Measurements from ENCODE around the gene DLG5.

Gene DLG5

GRCh38 chr10:77890097-77890496 is 36.5 kb downstream of the DLG5 start:
- DNase-seq = no peak

- no peak for DNase-seq
Observed at GRCh38 chr10:77889277-77889903, 37.2 kb downstream of the DLG5 start.

GRCh38 chr10:77888356-77888703 is 38.2 kb downstream of the DLG5 start:
- no peak for DNase-seq

GRCh38 chr10:77887631-77888355 is 38.8 kb downstream of the DLG5 start:
- no peak for DNase-seq

GRCh38 chr10:77886795-77887355 is 39.7 kb downstream of the DLG5 start:
- DNase-seq = no peak

GRCh38 chr10:77884181-77884580 is 42.4 kb downstream of the DLG5 start:
- DNase-seq = no peak

- no peak for DNase-seq
Observed at GRCh38 chr10:77881636-77882035, 44.9 kb downstream of the DLG5 start.

- DNase-seq = no peak
Observed at GRCh38 chr10:77881222-77881621, 45.3 kb downstream of the DLG5 start.

GRCh38 chr10:77879710-77880109 is 46.8 kb downstream of the DLG5 start:
- no peak for DNase-seq

GRCh38 chr10:77879065-77879464 is 47.5 kb downstream of the DLG5 start:
- DNase-seq = no peak

GRCh38 chr10:77877441-77878344 is 48.9 kb downstream of the DLG5 start:
- no peak for DNase-seq

GRCh38 chr10:77875730-77876129 is 50.8 kb downstream of the DLG5 start:
- no peak for DNase-seq

GRCh38 chr10:77874872-77875271 is 51.7 kb downstream of the DLG5 start:
- DNase-seq = no peak

- peak; percentile 23 for DNase-seq
Observed at GRCh38 chr10:77873536-77874380, 52.8 kb downstream of the DLG5 start.

GRCh38 chr10:77872947-77873535 is 53.5 kb downstream of the DLG5 start:
- DNase-seq = no peak

GRCh38 chr10:77872151-77872946 is 54.2 kb downstream of the DLG5 start:
- no peak for DNase-seq

GRCh38 chr10:77869626-77870420 is 56.7 kb downstream of the DLG5 start:
- DNase-seq = no peak

GRCh38 chr10:77868523-77868922 is 58.0 kb downstream of the DLG5 start:
- no peak for DNase-seq

- DNase-seq = no peak
Observed at GRCh38 chr10:77867124-77867719, 59.3 kb downstream of the DLG5 start.

GRCh38 chr10:77866598-77866997 is 60.0 kb downstream of the DLG5 start:
- no peak for DNase-seq
